Duodenal mucosa (tissue), 2 donors: ENCODE measurements around the gene ANXA4.
"Not testable (repeated sequence)": the region's sequence is repeated elsewhere in the genome, so short reads cannot be mapped to it uniquely, and the experiment has no call there.

Experiments
- H3K27ac ChIP-seq: one replicate; pipeline ENCODE4 v1.7.0; 2013; ENCODE audit warnings: low read depth, low read length
- H3K27me3 ChIP-seq, 2 donors: one replicate each; pipeline ENCODE4 v1.7.0; 2013; ENCODE audit warnings: low read length in 2 of 2, control low read depth in 1 of 2; ENCODE audit not compliant: insufficient read depth in 2 of 2, control insufficient read depth in 1 of 2
- H3K36me3 ChIP-seq, 2 donors: one replicate each; pipeline ENCODE4 v1.7.0; 2013; ENCODE audit warnings: low read length in 2 of 2, control low read depth in 1 of 2; ENCODE audit not compliant: insufficient read depth in 2 of 2, control insufficient read depth in 1 of 2
- H3K4me1 ChIP-seq, 2 donors: one replicate each; pipeline ENCODE4 v1.7.0; 2013; ENCODE audit warnings: low read length in 2 of 2, control low read depth in 1 of 2; ENCODE audit not compliant: insufficient read depth in 2 of 2, control insufficient read depth in 1 of 2
- H3K4me3 ChIP-seq, 2 donors: one replicate each; pipeline ENCODE4 v1.7.0; 2013; ENCODE audit warnings: low read length in 2 of 2, low read depth in 1 of 2
- H3K9ac ChIP-seq, 2 donors: one replicate each; pipeline ENCODE4 v1.7.0; 2013; ENCODE audit warnings: low read length in 2 of 2, low read depth in 1 of 2
- H3K9me3 ChIP-seq, 2 donors: one replicate each; pipeline ENCODE4 v1.7.0; 2013; ENCODE audit warnings: low read length in 2 of 2, control low read depth in 1 of 2; ENCODE audit not compliant: control insufficient read depth in 1 of 2

The ANXA4 gene

GRCh38 chr2:69801745-69802290 is 59.9 kb downstream of the ANXA4 start:
- Histone ChIP-seq H3K9me3 (no peaks in the 10 kb centered on the region), H3K9ac (no peak overlapping the region), H3K4me1 (peaks cover 30 to 40% of the 10 kb centered on the region in 2 donors), H3K4me3 (no peak overlapping the region), H3K27me3 (no peaks in the 10 kb centered on the region), H3K27ac (no peak overlapping the region), H3K36me3 (peaks cover 13 to 40% of the 10 kb centered on the region in 2 donors)

GRCh38 chr2:69802781-69803367 is 60.9 kb downstream of the ANXA4 start:
- H3K36me3 ChIP-seq: peaks cover 22 to 50% of the 10 kb centered on the region in 2 donors
- peaks cover 19 to 29% of the 10 kb centered on the region in 2 donors for H3K4me1 ChIP-seq
- not testable (repeated sequence) for H3K27me3 ChIP-seq, H3K9ac ChIP-seq, H3K9me3 ChIP-seq, H3K27ac ChIP-seq, H3K4me3 ChIP-seq

- peaks cover 4 to 16% of the 10 kb centered on the region in 2 donors for H3K4me1 ChIP-seq
- no peaks in the 10 kb centered on the region for H3K9me3 ChIP-seq
- no peak overlapping the region for H3K9ac ChIP-seq
- no peak overlapping the region for H3K27ac ChIP-seq
- no peak overlapping the region for H3K4me3 ChIP-seq
- H3K27me3 ChIP-seq: no peaks in the 10 kb centered on the region
- H3K36me3 ChIP-seq: peaks cover 27 to 65% of the 10 kb centered on the region in 2 donors
Observed at GRCh38 chr2:69804416-69804815, 62.5 kb downstream of the ANXA4 start.

- H3K36me3 ChIP-seq: peaks cover 34 to 71% of the 10 kb centered on the region in 2 donors
- no peaks in the 10 kb centered on the region for H3K27me3 ChIP-seq
- H3K4me3 ChIP-seq: no peak overlapping the region
- H3K27ac ChIP-seq: no peak overlapping the region
- H3K9me3 ChIP-seq: no peaks in the 10 kb centered on the region
- peaks cover 0 to under 1% of the 10 kb centered on the region in 2 donors for H3K4me1 ChIP-seq
- H3K9ac ChIP-seq: no peak overlapping the region
Observed at GRCh38 chr2:69805887-69806286, 64.0 kb downstream of the ANXA4 start.

GRCh38 chr2:69807821-69808540 is 66.0 kb downstream of the ANXA4 start:
- Histone ChIP-seq H3K36me3 (peaks cover 55 to 86% of the 10 kb centered on the region in 2 donors), H3K27me3 (no peaks in the 10 kb centered on the region), H3K4me1 (no peaks in the 10 kb centered on the region), H3K27ac (no peak overlapping the region), H3K4me3 (no peak overlapping the region), H3K9me3 (no peaks in the 10 kb centered on the region), H3K9ac (no peak overlapping the region)

- H3K9ac ChIP-seq: no peak overlapping the region
Observed at GRCh38 chr2:69810550-69810949, 68.6 kb downstream of the ANXA4 start.

GRCh38 chr2:69811018-69811417 is 69.1 kb downstream of the ANXA4 start:
- Histone ChIP-seq H3K9ac (no peak overlapping the region), H3K36me3 (peaks cover 49 to 80% of the 10 kb centered on the region in 2 donors), H3K27ac (no peak overlapping the region), H3K9me3 (no peaks in the 10 kb centered on the region), H3K4me1 (peaks cover 0 to 7% of the 10 kb centered on the region in 2 donors), H3K4me3 (no peak overlapping the region), H3K27me3 (no peaks in the 10 kb centered on the region)

More at GRCh38 chr2:69810550-69810949, 68.6 kb downstream of the ANXA4 start:
- no peak overlapping the region for H3K4me3 ChIP-seq
- no peaks in the 10 kb centered on the region for H3K27me3 ChIP-seq
- no peak overlapping the region for H3K27ac ChIP-seq
- no peaks in the 10 kb centered on the region for H3K9me3 ChIP-seq
- H3K4me1 ChIP-seq: peaks cover 0 to 2% of the 10 kb centered on the region in 2 donors
- H3K36me3 ChIP-seq: peaks cover 51 to 83% of the 10 kb centered on the region in 2 donors

- Histone ChIP-seq H3K27me3 (no peaks in the 10 kb centered on the region), H3K4me1 (peaks cover 0 to 12% of the 10 kb centered on the region in 2 donors), H3K27ac (no peak overlapping the region), H3K9me3 (no peaks in the 10 kb centered on the region), H3K9ac (no peak overlapping the region), H3K4me3 (no peak overlapping the region), H3K36me3 (peaks cover 46 to 74% of the 10 kb centered on the region in 2 donors)
Observed at GRCh38 chr2:69811591-69811990, 69.7 kb downstream of the ANXA4 start.

GRCh38 chr2:69815717-69816116 is 73.8 kb downstream of the ANXA4 start:
- Histone ChIP-seq H3K27ac (no peak overlapping the region), H3K4me3 (no peak overlapping the region), H3K4me1 (peaks cover 0 to 20% of the 10 kb centered on the region in 2 donors), H3K9ac (no peak overlapping the region), H3K9me3 (no peaks in the 10 kb centered on the region), H3K27me3 (no peaks in the 10 kb centered on the region), H3K36me3 (peaks cover 34 to 62% of the 10 kb centered on the region in 2 donors)

- Histone ChIP-seq H3K27me3 (no peaks in the 10 kb centered on the region), H3K9ac (no peak overlapping the region), H3K4me1 (peaks cover 0 to 20% of the 10 kb centered on the region in 2 donors), H3K27ac (no peak overlapping the region), H3K36me3 (peaks cover 25 to 62% of the 10 kb centered on the region in 2 donors), H3K9me3 (no peaks in the 10 kb centered on the region), H3K4me3 (no peak overlapping the region)
Observed at GRCh38 chr2:69816923-69817542, 75.1 kb downstream of the ANXA4 start.
